ENCODE results near the gene PLPPR3.

Gene PLPPR3

GRCh38 chr19:810883-811489, 10.8 kb downstream of the PLPPR3 start:
- Histone ChIP-seq H3K27me3 (no peaks in the 10 kb centered on the region), H3K27ac (no peak overlapping the region)

GRCh38 chr19:810077-810855, 11.5 kb downstream of the PLPPR3 start:
- intact Hi-C loops (cut with DNase I; ENCODE audit: low total_unique reads) = no loop called here
- no peak for DNase-seq
- peaks cover 74 to 83% (median 79%) of the 10 kb centered on the region in 3 donors for H3K36me3 ChIP-seq

More at GRCh38 chr19:810883-811489, 10.8 kb downstream of the PLPPR3 start:
- no peak for DNase-seq
- peaks cover 67 to 76% (median 72%) of the 10 kb centered on the region in 3 donors for H3K36me3 ChIP-seq
- TF ChIP-seq CTCF (IDR thresholded peaks at IDR 0.05) = no peak
- intact Hi-C loops (cut with DNase I; ENCODE audit: low total_unique reads) = no loop called here
- H3K4me1 ChIP-seq = peaks cover 0 to 3% (median 0%) of the 10 kb centered on the region in 4 donors
- no peaks in the 10 kb centered on the region for H3K9me3 ChIP-seq
- H3K4me3 ChIP-seq = no peak overlapping the region

GRCh38 chr19:808423-808775, 13.4 kb downstream of the PLPPR3 start:
- intact Hi-C loops (cut with DNase I; ENCODE audit: low total_unique reads) = no loop called here
- peaks cover 84 to 99% (median 95%) of the 10 kb centered on the region in 3 donors for H3K36me3 ChIP-seq
- no peak for DNase-seq
- H3K27me3 ChIP-seq = no peaks in the 10 kb centered on the region
- H3K27ac ChIP-seq = no peak overlapping the region
- TF ChIP-seq CTCF (IDR thresholded peaks at IDR 0.05) = no peak
- H3K9me3 ChIP-seq = no peaks in the 10 kb centered on the region
- H3K4me3 ChIP-seq = no peak overlapping the region
- peaks cover 0 to 10% (median 0%) of the 10 kb centered on the region in 4 donors for H3K4me1 ChIP-seq

More at GRCh38 chr19:810077-810855, 11.5 kb downstream of the PLPPR3 start:
- Histone ChIP-seq H3K9me3 (no peaks in the 10 kb centered on the region), H3K4me1 (peaks cover 0 to 6% (median 0%) of the 10 kb centered on the region in 4 donors), H3K27ac (no peak overlapping the region), H3K27me3 (no peaks in the 10 kb centered on the region), H3K4me3 (no peak overlapping the region)
- TF ChIP-seq CTCF (IDR thresholded peaks at IDR 0.05) = no peak

- H3K9me3 ChIP-seq = no peaks in the 10 kb centered on the region
- peaks cover 0 to 16% (median 3%) of the 10 kb centered on the region in 4 donors for H3K4me1 ChIP-seq
- H3K4me3 ChIP-seq = no peak overlapping the region
- H3K27me3 ChIP-seq = no peaks in the 10 kb centered on the region
- H3K27ac ChIP-seq = no peak overlapping the region
- H3K36me3 ChIP-seq = peaks cover 80 to 97% (median 95%) of the 10 kb centered on the region in 3 donors
- intact Hi-C loops (cut with DNase I; ENCODE audit: low total_unique reads) = no loop called here
- DNase-seq = no peak
- TF ChIP-seq CTCF (IDR thresholded peaks at IDR 0.05) = no peak
Observed at GRCh38 chr19:807627-808422, 13.9 kb downstream of the PLPPR3 start.

GRCh38 chr19:806815-807421, 14.8 kb downstream of the PLPPR3 start:
- no peaks in the 10 kb centered on the region for H3K9me3 ChIP-seq
- H3K36me3 ChIP-seq = peaks cover 78 to 91% (median 89%) of the 10 kb centered on the region in 3 donors
- H3K4me3 ChIP-seq = no peak overlapping the region
- no peak for TF ChIP-seq CTCF (IDR thresholded peaks at IDR 0.05)
- DNase-seq = no peak
- no peak overlapping the region for H3K27ac ChIP-seq
- intact Hi-C loops (cut with DNase I; ENCODE audit: low total_unique reads) = no loop called here
- H3K27me3 ChIP-seq = no peaks in the 10 kb centered on the region
- H3K4me1 ChIP-seq = peaks cover 0 to 25% (median 11%) of the 10 kb centered on the region in 4 donors
